LNCAP (cell line): ENCODE measurements around the gene RHBDL1.

Experiments
- TF ChIP-seq, protein P1 (sequence below): fragments of 450-650 bp; IDR thresholded peaks from 2 replicates; pipeline ENCODE4 v1.5.1; 2017; ENCODE audit warnings: mild to moderate bottlenecking

RHBDL1 gene

DNA sequence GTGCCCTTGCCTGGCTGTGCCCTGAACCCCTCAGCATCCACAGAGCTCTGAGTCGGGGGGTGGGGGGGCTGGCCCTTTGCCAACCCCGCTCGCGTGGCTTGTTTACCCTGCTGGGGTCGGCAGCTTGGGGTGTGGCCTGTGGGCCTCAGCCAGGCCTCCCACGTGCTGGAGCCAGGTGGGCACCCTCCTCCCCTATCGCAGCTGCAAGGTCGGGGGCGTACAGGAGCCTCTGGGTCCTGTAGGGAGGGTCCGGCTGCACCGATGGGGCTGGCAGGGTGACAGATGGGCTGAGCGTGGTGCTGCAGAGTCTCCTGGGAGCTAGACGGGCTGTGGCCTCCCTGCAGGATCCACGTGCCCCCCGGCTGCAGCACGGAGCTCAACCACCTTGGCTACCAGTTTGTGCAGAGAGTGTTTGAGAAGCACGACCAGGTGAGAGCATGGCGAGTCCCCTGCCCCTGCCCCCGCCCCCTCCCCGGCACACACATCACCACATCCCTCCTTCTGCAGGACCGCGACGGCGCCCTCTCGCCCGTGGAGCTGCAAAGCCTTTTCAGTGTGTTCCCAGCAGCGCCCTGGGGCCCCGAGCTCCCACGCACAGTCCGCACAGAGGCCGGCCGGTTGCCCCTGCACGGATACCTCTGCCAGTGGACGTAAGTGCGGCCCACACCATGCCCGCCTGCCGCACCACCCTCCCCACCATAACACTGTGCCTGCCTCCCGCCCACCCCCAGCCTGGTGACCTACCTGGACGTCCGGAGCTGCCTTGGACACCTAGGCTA, 3.9 kb upstream of the RHBDL1 start:
- TF ChIP-seq, protein P1, sequence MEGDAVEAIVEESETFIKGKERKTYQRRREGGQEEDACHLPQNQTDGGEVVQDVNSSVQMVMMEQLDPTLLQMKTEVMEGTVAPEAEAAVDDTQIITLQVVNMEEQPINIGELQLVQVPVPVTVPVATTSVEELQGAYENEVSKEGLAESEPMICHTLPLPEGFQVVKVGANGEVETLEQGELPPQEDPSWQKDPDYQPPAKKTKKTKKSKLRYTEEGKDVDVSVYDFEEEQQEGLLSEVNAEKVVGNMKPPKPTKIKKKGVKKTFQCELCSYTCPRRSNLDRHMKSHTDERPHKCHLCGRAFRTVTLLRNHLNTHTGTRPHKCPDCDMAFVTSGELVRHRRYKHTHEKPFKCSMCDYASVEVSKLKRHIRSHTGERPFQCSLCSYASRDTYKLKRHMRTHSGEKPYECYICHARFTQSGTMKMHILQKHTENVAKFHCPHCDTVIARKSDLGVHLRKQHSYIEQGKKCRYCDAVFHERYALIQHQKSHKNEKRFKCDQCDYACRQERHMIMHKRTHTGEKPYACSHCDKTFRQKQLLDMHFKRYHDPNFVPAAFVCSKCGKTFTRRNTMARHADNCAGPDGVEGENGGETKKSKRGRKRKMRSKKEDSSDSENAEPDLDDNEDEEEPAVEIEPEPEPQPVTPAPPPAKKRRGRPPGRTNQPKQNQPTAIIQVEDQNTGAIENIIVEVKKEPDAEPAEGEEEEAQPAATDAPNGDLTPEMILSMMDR = no peak

DNA sequence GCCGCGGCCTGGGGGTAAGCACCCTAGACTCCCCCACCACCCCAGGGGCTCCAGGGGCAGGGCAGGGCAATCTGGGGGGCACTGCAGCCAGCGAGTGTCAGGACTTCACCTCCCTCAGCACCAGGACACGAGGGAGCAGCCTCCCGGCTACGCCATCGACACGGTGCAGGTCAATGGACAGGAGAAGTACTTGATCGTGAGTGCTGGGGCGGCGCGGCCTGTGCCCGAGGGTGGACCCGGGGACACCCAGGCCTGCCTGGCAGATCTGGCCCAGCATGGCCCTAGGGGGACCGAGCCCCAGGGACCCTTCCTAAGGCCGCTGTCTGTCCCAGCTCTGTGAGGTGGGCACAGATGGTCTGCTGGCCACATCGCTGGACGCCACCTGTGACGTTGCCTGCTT, 3.1 kb upstream of the RHBDL1 start:
- TF ChIP-seq, protein P1 = no peak

DNA sequence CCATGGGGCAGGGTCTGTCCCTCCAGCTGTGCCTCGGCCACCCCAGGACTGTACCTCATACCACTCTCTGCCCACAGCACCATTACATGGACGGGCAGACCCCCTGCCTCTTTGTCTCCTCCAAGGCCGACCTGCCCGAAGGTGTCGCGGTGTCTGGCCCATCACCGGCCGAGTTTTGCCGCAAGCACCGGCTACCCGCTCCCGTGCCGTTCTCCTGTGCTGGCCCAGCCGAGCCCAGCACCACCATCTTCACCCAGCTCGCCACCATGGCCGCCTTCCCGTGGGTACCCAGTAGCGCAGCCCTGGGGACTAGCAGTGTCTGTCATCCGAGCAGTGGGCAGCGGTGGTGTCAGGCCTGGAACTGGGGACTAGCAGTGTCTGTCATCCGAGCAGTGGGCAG, 2.6 kb upstream of the RHBDL1 start:
- TF ChIP-seq, protein P1 = no peak

DNA sequence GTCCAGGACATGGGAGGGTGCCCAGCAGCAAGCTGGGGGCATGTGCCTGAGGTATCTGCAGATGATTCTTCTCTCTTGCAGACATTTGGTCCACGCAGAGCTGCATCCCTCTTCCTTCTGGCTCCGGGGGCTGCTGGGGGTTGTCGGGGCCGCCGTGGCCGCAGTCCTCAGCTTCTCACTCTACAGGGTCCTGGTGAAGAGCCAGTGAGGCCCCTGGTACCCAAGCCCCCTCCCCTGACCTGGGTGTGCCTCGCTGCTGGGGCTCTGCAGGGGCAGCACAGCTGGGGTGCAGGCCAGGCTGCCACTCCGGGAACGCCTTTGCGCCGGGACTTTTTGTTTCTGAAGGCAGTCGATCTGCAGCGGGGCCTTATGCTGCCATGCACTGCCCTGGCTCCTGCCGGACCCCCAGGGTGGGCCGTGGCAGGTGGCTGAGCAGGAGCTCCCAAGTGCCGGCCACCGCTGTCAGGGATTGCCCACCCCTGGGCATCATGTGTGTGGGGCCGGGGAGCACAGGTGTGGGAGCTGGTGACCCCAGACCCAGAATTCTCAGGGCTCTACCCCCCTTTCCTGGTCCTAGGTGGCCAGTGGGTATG, 2.0 kb upstream of the RHBDL1 start:
- TF ChIP-seq, protein P1 = no peak

GRCh38 chr16:674214-674881, 1.1 kb upstream of the RHBDL1 start:
- TF ChIP-seq, protein P1 = no peak

DNA sequence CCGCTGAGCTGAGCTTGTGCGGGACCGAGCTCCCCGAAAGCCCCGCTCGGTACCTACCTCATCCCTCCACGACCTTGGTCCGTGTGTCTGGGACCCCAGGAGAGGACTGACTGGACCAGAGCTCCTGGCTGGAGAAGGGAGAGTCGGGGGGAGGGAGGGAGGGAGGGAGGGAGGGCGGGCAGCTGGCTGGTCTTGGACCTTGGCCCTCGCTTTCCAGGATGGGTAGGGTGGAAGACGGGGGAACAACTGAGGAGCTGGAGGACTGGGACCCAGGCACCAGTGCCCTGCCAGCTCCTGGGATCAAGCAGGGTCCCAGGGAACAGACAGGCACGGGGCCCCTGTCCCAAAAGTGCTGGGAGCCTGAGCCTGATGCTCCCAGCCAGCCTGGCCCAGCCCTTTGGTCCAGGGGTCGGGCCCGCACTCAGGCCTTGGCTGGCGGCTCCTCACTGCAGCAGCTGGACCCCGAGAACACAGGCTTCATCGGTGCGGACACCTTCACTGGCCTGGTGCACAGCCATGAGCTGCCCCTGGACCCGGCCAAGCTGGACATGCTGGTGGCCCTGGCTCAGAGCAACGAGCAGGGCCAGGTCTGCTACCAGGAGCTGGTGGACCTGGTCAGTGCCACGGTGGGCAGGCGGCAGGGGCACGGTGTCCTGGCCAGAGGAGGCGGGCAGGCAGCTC, 553 bp downstream of the RHBDL1 start:
- TF ChIP-seq, protein P1 = no peak

- TF ChIP-seq, protein P1 = no peak
Measured at GRCh38 chr16:676565-676902, 1.1 kb downstream of the RHBDL1 start.
